Activated CD4-positive, alpha-beta T cell treated with anti-CD3 and anti-CD28 coated beads, Interleukin-2, Interleukin-6, amounts not matched to agents 100 ng/mL and 50 ng/mL, durations not matched to agents 16 hours and 8 hours (primary cell): ENCODE measurements around the gene RSRC1.
"Not testable (repeated sequence)": the region's sequence is repeated elsewhere in the genome, so short reads cannot be mapped to it uniquely, and the experiment has no call there.

Source experiments
- DNase-seq: peaks from one replicate; pipeline ENCODE4 v3.0.0-alpha.2; 2020

RSRC1 gene

GRCh38 chr3:158479051-158479450 lies 369.2 kb downstream of the RSRC1 start:
- DNase-seq, result no peak

DNA sequence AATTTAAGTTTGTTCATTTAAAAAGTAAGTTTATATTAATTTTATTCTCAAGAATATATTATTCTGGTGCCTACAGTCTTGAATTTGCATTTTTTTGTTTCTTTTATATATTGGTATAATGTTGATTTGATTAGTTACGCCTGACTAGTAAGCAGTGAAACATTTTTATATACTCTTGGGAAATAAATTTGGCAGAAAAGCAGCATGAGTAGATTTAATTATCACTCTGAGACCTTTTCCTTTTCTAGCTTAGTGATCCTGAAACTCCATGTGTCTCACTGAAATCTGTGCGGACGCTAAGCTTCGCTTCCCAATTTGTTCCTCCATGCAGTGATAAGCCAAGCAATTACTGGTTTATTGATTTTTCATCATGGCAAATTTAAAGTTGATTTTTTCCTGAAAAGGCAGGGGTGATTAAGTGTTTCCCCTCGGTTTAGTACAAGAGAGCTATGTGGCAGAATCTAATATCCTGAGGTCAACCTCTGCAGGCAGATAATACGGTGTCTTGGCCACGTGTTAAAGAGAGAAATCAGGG lies 373.9 kb downstream of the RSRC1 start:
- no peak for DNase-seq

DNA sequence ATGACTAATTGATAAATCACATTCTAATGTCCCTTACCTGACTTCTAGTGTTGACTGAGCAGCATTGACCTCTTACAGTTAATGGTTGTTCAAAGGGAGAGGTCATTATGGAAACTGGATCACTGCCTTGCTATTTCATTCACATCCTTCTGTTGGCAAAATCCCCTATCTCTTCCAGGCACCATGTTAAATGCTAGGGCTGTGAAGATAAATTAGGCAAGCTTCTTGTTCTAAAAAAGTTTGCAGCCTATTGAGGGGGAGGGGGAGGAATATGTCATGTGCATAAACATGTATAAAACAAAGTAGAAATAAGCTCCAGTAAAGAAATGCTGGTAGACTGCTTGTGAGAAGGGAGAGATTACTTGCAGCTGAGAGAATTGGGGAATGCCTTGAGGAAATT lies 376.3 kb downstream of the RSRC1 start:
- no peak for DNase-seq

DNA sequence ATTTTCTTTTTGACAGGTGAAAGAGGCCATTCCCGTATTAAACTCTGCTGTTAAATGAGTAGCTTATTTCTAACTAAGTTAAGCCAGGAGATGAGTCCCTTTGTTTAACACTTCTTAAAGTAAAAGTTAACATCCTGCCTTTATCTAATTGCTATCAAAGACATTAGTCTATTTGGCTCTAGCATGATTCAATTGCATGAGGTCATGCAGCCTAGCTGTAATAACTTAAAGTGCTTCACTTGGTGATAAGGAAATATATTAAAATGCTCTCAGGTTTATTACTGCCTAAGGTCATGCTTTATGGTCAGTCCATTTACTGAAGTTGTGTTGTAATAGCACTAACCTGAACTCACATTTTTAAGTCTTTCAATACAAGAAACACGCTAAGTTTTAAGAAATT lies 378.8 kb downstream of the RSRC1 start:
- no peak for DNase-seq

GRCh38 chr3:158489181-158489580 lies 379.3 kb downstream of the RSRC1 start:
- DNase-seq, result no peak

- DNase-seq, result no peak
Observed at GRCh38 chr3:158491968-158492367, 382.1 kb downstream of the RSRC1 start.

GRCh38 chr3:158492685-158493084 lies 382.8 kb downstream of the RSRC1 start:
- DNase-seq, result no peak

- DNase-seq, result no peak
Observed at GRCh38 chr3:158493931-158494330, 384.0 kb downstream of the RSRC1 start.

GRCh38 chr3:158494673-158495072 lies 384.8 kb downstream of the RSRC1 start:
- DNase-seq, result no peak

DNA sequence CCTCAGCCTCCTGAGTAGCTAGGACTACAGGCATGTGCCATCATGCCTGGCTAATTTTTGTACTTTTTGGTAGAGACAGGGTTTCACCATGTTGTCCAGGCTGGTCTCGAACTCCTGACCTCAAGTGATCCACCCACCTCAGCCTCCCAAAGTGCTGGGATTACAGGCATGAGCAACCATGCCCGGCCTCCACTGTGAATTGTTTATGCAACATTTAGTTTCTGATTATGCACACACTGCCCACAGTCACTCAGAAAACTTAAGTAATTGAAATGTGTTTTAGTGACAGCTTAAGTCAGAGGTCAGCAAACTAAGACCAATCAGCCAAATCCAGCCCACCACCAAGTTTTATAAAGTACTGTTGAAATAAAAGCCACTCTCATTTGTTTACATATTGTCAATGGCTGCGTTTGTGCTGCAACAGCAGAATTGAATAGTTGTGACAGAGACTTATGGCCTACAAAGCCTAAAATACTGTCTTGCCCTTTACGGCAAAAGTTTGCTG lies 385.6 kb downstream of the RSRC1 start:
- DNase-seq, result not testable (repeated sequence)

- DNase-seq, result no peak
Observed at GRCh38 chr3:158505117-158505516, 395.2 kb downstream of the RSRC1 start.

DNA sequence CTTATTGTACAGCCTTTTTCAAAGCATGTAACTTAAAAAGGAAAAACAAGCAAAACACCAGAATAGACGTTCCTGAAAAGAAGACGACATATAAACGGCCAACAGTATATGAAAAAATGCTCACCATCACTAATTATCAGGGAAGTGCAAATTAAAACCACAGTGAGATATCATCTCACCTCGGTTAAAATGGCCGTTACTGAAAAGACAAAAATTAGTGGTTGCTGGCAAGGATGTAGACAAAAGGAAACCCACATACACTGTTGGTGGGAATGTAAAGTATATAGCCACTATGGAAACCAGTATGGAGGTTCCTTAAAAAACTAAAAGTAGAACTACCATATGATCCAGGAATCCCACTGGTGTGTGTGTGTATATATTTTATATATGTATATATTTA lies 396.6 kb downstream of the RSRC1 start:
- DNase-seq, result no peak

GRCh38 chr3:158508481-158508880 lies 398.6 kb downstream of the RSRC1 start:
- no peak for DNase-seq

DNA sequence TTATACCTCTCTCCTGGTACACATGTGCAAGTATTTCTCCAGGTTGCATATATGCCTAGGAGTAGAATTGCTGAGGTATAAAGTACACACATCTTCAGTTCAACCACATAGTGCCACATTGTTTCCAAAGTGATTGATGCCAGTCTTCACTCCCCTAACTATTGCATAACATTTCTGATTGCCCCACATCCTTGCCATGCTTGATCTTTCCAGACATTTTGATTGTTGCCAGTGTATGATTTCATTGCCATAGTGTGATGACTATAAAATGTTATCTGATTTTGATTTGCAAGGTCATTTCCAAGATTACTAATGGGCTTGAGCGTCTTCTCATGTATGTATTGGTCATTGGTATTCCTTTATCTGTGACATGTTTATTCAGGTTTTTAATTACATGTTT lies 400.0 kb downstream of the RSRC1 start:
- DNase-seq, result no peak

- not testable (repeated sequence) for DNase-seq
Observed at GRCh38 chr3:158516729-158517128, 406.8 kb downstream of the RSRC1 start.

DNA sequence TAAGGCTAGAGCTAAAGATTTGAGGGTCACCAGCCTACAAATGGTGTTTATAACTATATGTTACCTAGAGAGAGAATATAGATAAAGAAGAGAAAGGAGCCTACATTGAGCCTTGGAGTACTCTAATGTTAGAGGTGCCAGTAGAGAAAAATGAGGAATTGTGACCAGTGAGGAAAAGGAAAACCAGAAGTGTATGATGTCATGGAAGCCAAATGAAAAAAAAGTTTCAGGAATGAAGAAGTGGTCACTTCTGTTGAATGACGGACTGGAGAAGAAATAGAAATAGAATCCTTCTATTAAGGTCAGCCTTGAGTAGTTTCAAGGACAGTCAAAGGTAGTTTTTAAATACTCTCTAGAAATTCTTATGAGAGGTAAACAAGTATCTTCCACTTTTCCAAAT lies 409.9 kb downstream of the RSRC1 start:
- no peak for DNase-seq

DNA sequence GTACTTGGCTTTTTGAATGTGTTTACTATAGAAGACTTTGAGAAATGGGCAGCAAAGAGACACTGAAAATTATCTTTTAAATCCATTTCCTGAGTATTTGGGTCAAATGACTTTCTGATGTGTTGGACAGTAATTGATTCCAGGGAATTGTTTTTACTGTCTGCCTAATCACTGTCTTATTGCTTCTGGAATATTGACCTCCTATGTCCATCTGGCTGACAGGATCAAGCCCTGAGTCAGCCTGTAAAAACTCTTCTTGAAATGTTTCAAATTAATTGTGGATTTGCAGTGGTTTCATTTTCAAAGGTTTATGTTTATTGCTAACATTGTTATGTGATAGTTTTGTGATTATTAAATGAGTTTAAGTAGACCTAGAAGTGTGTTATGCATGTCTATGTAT lies 410.5 kb downstream of the RSRC1 start:
- no peak for DNase-seq

- no peak for DNase-seq
Observed at GRCh38 chr3:158522221-158523136, 412.6 kb downstream of the RSRC1 start.

DNA sequence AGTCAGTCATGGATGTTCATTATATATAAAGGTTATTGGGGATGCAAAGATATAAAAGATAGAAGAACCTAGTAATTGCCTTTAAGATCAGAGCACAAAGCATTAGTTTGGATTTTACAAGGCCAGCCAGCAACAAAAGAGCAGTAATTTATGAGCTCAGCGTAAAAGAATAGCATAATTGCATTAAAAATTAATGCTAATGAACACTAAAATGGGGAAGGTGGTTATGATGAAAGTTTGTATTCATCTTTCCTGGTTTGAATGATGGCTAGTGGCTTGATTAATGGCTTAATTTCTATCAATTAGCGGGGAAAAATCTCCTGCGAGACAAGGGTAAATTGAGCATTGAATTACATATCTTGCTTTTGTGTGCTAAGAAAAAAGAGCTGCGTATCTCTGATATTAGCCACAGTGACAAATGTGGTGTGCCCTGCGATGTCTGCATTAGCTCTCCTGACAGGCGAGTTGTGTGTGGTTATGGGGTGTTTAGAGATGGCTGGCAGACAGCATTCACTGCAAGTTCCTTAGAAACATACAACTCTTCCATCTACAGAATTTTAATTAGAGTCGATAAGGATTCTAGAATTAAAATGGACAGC lies 418.3 kb downstream of the RSRC1 start:
- no peak for DNase-seq

DNA sequence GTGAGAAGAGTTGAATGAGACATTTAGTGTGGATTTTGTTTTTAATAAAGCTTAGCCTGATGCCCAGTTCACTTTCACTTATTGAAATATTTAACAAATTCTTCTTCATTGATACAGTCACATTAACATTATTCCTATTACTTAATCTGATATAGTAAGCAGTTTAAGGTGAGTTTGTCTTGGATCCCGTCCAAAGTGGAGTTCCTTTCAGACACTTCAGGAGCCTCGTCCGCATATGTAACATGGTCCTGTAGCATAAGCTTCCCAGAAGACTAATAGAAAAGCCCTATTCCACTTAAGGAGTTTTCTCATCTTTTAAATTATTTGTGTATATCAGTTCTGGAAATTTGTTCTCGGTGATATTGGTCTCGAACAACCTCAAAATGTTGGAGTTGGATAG lies 421.4 kb downstream of the RSRC1 start:
- no peak for DNase-seq

DNA sequence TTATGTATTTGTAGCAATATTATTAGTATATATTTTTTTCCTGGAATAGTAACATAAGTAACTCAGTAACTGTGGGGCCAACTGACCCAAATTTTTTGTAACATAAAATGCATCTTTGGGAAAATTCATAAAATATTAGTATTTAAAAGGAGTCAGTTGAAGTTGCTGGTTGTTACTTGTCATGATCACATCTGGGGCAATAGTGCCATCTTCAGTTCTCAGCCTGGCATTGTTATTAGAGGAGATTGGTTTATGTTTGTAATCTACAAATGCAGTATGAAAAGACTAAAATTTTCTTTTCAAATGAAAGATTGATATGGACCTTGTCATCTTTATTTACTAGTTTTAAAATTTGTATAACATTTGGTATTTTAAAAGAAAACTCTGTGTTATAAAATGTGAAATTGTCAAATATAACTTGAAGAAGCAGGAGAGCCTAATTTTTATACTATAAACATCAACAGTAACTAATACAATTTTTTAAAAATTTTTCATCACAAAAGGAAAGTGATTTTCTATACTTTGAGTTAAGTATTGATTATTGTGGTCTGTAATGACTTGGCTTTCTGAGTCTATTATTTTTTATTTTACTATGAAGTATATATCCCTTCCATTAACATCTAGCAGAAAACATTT lies 422.3 kb downstream of the RSRC1 start:
- DNase-seq, result peak; percentile 17

DNA sequence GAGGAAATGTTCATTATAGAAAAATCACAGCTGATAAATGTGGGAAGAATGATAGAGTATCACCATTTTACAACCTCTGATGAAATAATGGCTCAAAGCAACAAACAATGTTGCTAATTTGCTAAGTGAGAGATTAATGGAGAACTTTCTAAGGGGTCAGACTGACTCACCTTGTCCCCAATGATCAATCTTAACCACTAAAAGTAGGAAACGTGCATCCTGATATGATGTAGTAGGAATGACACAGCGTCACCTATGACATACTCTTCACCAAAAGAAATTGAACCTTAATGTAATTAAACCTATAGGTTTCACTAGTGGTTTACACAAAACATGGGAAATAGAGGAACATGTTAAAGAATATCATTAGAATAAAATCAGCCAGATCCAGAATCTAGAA lies 426.0 kb downstream of the RSRC1 start:
- no peak for DNase-seq

- DNase-seq, result peak; percentile 51
Observed at GRCh38 chr3:158539414-158540014, 429.6 kb downstream of the RSRC1 start.
